Endometrial microvascular endothelial cells (primary cell): ENCODE data around the gene SLC25A4. TPM values are rescaled to one million over a fixed set of nuclear protein-coding genes. Genes with fewer than 3 reads are reported as not detected.
"Not testable (repeated sequence)": the region's sequence is repeated elsewhere in the genome, so short reads cannot be mapped to it uniquely, and the experiment has no call there.

Experiments
- in situ Hi-C: cut with HindIII; loops from 2 replicates; pipeline ENCODE4 v1.10.0; 2017; ENCODE audit warnings: low sequenced_read_pairs, low pct_unique_long_range_greater_than_20kb; ENCODE audit errors: inconsistent ontology term
- total RNA-seq: library from RNA; depleted of rRNA; stranded (reverse); fragments of >200 nt; gene quantifications from one replicate; pipeline ENCODE4 v1.2.3, GENCODE V29; 2015; ENCODE audit errors: inconsistent ontology term

SLC25A4 gene
- total RNA-seq, 1 donor from 2014 or later, result 14.4 TPM

GRCh38 chr4:185151296-185151695, 8.2 kb downstream of the SLC25A4 start:
- in situ Hi-C loops, result no loop called here

DNA sequence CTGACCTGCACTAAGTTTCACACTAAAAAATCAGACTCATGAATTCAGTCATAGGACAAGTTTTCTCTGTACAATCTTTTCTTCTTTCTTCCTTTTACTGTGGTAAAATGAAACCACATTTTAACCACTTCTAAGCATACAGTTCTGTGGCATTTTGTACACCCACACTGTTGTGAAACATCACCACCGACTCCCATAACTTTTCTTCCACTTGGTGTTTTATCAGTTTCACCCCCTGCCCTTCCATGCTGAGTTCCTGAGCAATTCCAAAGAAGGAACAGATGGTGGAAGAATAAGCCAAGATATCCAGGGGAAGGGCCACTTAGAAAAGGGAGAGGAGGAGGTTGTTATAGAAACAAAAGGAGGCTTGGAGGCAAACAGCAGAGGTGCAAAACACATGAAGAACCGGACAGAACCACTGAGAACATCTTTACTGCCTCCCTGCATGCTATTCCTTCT, 22.6 kb downstream of the SLC25A4 start:
- in situ Hi-C loops, result no loop called here

DNA sequence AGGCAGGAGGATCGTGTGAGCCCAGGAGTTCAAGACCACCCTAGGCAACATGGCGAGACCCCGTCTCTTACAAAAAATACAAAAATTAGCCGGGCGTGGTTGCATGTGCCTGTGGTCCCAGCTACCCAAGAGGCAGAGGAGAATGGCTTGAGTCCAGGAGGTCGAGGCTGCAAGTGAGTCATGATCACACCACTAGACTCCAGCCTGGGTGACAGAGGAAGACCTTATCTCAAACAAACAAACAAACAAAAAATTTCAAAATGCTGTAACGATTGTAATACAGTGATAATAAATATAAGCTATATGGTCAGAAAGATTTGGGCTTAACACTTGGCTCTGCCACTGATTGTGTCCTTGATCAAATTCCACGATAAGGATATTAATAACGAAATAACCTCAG, 24.2 kb downstream of the SLC25A4 start:
- in situ Hi-C loops, result no loop called here

DNA sequence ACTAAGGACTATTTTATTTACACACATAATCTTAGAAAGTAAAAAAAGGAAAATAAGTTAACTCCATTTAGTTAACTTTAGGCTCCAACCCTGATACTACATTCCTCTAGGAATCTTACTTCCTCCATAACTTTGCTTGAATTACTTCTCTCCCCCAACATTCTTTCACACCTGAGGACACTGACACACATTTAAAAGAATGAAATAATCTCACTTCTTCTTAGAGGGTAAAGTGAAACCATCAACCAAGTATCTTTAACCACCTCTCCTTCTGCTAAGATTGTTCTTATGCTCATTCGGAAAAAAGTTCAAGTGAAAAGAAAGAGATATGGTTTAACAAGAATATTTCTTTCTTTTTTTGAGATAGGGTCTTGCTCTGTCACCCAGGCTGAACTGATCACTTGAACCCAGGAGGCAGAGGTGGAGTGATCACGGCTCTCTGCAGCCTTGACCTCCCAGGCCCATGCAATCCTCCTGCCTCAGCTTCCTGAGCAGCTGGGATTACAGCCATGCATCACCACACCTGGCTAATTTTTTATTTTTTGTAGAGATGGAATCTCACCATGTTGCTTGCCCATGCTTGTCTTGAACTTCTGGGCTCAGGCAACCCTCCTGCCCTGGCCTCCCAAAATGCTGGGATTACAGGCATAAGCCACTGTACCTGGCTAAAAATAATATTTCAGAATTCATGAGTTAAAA, 28.5 kb downstream of the SLC25A4 start:
- in situ Hi-C loops, result no loop called here

- in situ Hi-C loops, result no loop called here
Observed at GRCh38 chr4:185179488-185179887, 36.4 kb downstream of the SLC25A4 start.

- in situ Hi-C loops, result no loop called here
Observed at GRCh38 chr4:185182239-185182638, 39.2 kb downstream of the SLC25A4 start.

GRCh38 chr4:185183622-185184281, 40.7 kb downstream of the SLC25A4 start:
- in situ Hi-C loops, result no loop called here

DNA sequence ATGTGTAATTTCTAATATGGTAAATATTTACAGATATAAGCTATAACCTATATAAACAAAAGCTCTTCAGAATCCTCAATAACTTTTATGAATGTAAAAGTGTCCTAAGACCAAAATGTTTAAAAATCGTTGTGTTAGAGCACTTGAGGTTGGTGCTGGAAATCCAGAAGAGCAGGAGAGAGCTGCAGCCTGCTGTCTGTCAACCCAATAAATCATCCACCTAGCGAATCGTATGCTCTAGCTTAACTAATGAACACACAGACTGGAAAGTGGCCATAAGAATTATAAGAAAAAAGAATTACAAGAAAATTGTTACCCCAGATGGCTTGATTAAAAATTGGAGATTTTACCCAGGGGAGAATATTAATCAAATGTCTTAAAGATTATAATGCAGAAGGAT, 43.7 kb downstream of the SLC25A4 start:
- in situ Hi-C loops, result no loop called here

DNA sequence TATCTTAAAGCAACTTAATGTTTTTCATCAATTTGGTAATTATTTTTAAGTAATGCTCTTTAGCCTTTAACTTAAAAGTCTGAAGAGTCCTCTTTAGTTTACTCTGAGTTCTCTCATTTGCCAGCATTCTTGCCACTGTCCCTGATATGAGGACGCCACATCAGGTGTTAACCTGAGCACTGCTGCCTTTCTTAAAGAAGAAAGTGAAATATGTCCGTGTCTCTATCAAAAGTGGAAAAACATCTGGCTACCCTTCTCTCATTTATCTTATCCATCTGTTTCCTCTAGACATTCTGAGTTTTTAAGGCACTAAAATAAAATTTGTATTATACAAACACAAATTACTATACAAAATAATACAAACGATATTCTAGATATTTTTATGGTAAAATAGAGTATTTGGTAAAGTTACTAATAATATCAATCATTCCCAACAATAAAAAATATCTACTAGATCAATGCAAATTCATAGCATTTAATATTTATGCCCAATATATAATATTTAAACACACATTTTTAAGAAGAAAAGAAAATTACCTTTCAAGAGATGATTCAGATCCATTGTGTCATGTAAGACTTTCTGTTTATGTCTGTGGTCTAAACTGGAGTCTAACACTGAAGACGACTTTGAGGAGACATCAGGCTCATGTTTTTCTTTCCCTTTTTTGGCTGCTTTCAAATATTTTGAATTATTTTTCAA, 46.7 kb downstream of the SLC25A4 start:
- in situ Hi-C loops, result no loop called here

- in situ Hi-C loops, result no loop called here
Observed at GRCh38 chr4:185190306-185190856, 47.3 kb downstream of the SLC25A4 start.

DNA sequence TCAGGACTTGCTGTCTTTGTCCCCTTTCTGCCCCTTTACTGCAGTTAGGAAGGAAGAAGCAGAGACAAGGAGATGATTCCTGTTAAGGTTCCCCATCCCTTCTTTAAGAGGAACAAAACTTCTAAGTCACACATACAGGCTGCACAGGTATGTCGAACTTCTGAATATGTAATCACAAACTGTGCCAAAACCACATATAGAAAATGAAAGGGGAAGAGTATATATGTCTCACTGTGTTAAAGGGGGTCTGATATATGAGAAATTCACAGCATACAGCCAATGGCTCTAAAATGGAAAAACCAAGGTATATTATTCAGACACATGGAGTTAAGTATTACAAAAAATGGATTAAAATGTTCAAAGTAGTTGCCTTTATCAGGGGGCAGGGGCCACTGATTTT, 49.0 kb downstream of the SLC25A4 start:
- in situ Hi-C loops, result no loop called here

DNA sequence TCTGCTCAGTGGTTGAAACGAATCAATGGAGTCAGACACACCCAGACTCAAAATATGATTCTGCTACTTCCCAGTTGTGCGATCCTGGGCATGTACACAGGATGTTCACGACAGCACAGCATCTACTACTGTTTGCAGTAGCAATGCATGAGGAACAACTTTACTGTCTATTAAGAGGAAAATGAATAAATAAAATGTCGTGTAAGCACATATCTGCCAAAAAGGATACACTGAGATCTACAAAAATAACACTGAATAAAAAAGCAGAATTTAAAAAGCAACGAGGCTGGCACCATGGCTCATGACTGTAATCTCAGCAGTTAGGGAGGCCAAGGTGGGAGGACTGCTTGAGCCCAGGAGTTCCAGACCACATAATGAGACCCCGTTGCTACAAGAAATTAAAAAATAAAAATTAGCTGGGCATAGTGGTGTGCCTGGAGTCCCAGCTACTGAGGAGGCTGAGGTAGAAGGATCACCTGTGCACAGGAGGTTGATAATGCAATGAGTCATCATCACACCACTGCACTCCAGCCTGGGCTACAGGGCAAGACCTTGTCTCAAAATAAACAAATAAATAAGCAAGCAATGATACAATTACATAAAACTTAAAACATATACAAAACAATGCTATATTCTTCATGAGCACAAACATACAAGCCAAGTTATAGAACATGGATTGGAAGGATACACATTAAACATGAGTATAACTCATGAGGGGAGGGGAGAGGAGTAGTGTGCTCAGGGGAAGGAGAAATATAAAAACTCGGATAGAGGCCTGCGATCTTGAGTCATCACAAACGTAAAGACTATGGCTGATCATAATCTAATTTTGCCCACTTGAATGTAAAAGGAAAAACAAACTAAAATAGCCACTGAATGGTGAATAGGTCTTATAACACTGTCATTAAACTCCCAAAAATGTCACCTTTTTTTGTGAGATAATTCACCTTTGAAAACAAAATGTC, 52.1 kb downstream of the SLC25A4 start:
- in situ Hi-C loops, result no loop called here

DNA sequence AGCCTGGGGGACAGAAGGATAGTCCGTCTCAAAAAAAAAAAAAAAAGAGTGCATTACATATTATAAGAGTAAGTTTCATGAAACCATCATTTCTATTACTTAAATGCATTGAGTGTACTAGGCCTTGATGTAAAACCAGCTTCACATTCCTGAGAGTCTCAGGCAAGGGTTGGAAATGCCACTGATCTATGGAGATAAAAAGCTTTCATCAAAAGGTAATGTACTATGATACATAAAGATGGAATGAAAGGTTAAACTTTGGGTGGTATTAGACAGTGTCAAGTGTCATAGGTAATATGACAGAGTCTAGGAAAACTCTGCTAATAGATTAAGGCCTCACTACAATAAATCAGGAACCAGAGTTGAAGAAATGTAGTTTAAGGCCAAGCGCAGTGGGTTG, 53.4 kb downstream of the SLC25A4 start:
- in situ Hi-C loops, result no loop called here

- in situ Hi-C loops, result not testable (repeated sequence)
Observed at GRCh38 chr4:185198189-185198588, 55.1 kb downstream of the SLC25A4 start.

Other genes with a start within 250 kb of the SLC25A4 start
- not detected for gene HELT, start 124.8 kb upstream of the SLC25A4 start, total RNA-seq
- gene CFAP97, start 60.7 kb downstream of the SLC25A4 start, total RNA-seq, result 37.3 TPM
- 13.7 TPM for gene SNX25, start 66.3 kb downstream of the SLC25A4 start, total RNA-seq